ENCODE measurements around the gene RIMBP2.
"Not testable (repeated sequence)": the region's sequence is repeated elsewhere in the genome, so short reads cannot be mapped to it uniquely, and the experiment has no call there.

RIMBP2 gene

GRCh38 chr12:130705178-130705822 lies 10.8 kb downstream of the RIMBP2 start:
- DNase-seq = no peak

GRCh38 chr12:130704606-130705005 lies 11.5 kb downstream of the RIMBP2 start:
- no peak for DNase-seq

GRCh38 chr12:130703733-130704375 lies 12.2 kb downstream of the RIMBP2 start:
- DNase-seq = no peak

GRCh38 chr12:130702966-130703732 lies 12.9 kb downstream of the RIMBP2 start:
- DNase-seq = no peak

- DNase-seq = no peak
Measured at GRCh38 chr12:130701402-130701744, 14.7 kb downstream of the RIMBP2 start.

GRCh38 chr12:130700492-130701401 lies 15.4 kb downstream of the RIMBP2 start:
- no peak for DNase-seq

- DNase-seq = no peak
Measured at GRCh38 chr12:130698106-130698505, 18.0 kb downstream of the RIMBP2 start.

- no peak for DNase-seq
Measured at GRCh38 chr12:130696379-130697100, 19.6 kb downstream of the RIMBP2 start.

- no peak for DNase-seq
Measured at GRCh38 chr12:130695061-130695460, 21.0 kb downstream of the RIMBP2 start.

GRCh38 chr12:130689408-130690405 lies 26.4 kb downstream of the RIMBP2 start:
- DNase-seq = no peak

GRCh38 chr12:130688999-130689398 lies 27.1 kb downstream of the RIMBP2 start:
- not testable (repeated sequence) for DNase-seq

GRCh38 chr12:130687796-130688778 lies 28.0 kb downstream of the RIMBP2 start:
- no peak for DNase-seq

- no peak for DNase-seq
Measured at GRCh38 chr12:130687190-130687589, 28.9 kb downstream of the RIMBP2 start.

GRCh38 chr12:130686511-130686991 lies 29.5 kb downstream of the RIMBP2 start:
- peak; percentile 40 for DNase-seq

- DNase-seq = no peak
Measured at GRCh38 chr12:130685850-130686249, 30.2 kb downstream of the RIMBP2 start.

GRCh38 chr12:130685250-130685787 lies 30.8 kb downstream of the RIMBP2 start:
- no peak for DNase-seq

GRCh38 chr12:130683811-130684210 lies 32.3 kb downstream of the RIMBP2 start:
- DNase-seq = no peak

- no peak for DNase-seq
Measured at GRCh38 chr12:130683080-130683479, 33.0 kb downstream of the RIMBP2 start.

- DNase-seq = no peak
Measured at GRCh38 chr12:130680451-130680990, 35.6 kb downstream of the RIMBP2 start.

Measured in NCI-H446 treated with DMSO at 0.1 percent for 48 hours (cell line).